Measurements from ENCODE around the gene CASZ1. TPM values are rescaled to one million over a fixed set of nuclear protein-coding genes. Genes with fewer than 3 reads are reported as not detected.

CASZ1 gene
- total RNA-seq, 1 donor from 2014 or later, result 50.3 TPM

GRCh38 chr1:10672343-10673050 is 123.9 kb downstream of the CASZ1 start:
- DNase-seq (no peak), ATAC-seq (ENCODE audit: poor library complexity) (no peak)
- intact Hi-C loops (cut with DNase I), result no loop called here

DNA sequence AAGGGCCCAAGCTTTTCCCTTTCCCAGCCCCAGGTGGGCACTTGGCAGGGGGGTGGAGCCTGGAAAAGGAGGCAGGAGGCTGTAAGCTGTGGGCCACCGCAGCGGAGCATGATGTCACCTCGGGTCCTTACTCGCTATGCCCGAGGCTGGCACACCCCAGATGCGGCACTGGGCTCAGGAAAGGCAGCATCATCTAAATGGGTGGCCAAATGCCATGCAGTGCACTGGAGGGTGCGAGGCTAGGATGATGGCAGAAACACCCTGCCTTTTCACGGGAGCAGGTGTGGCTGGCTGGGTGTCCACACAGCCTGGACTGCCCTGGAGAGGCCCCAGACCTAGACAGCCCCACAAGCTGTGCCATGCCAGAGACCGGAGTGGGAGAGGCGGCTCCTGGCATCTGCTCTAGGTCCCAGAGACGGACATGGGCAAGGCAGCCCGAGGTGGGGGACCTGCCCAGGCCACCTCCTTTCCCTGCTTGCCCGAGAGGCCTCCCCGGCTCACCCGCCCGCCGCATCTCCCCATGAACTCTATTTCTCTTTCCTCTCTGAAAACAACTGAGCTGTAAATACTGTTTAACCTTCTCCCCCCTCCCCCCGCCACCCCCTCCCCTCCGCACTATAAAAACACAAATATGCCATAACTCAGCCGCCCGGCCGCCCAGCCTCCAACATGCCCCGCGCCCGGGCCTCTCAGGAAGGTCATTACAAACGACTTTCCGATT is 124.7 kb downstream of the CASZ1 start:
- DNase-seq, result no peak
- intact Hi-C loops (cut with DNase I), result no loop called here
- peak; percentile 11 for ATAC-seq (ENCODE audit: poor library complexity)

- DNase-seq (no peak), ATAC-seq (ENCODE audit: poor library complexity) (no peak)
- intact Hi-C loops (cut with DNase I), result no loop called here
These were observed 125.4 kb downstream of the CASZ1 start for GRCh38 chr1:10671090-10671489.

DNA sequence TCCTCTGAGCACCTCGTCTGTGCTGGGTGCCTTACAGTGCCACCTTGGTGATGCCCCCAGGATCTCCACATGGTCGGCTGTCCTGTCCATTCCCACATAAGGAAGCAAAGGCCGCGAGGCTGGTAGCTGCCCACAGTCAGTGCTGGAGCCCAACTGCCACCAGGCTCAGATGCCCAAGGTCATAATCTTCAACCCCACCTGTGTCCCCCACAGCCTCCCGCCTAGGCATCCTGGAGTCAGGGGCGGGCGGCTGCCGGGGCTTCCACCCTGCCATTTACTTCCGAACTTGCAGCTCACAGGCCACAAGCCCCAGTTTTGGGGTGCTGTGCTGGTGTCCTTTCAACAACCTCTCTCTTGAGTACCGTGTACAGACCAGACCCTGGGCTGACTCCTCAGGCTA is 126.3 kb downstream of the CASZ1 start:
- intact Hi-C loops (cut with DNase I), result no loop called here
- ATAC-seq (ENCODE audit: poor library complexity) (no peak), DNase-seq (no peak)

DNA sequence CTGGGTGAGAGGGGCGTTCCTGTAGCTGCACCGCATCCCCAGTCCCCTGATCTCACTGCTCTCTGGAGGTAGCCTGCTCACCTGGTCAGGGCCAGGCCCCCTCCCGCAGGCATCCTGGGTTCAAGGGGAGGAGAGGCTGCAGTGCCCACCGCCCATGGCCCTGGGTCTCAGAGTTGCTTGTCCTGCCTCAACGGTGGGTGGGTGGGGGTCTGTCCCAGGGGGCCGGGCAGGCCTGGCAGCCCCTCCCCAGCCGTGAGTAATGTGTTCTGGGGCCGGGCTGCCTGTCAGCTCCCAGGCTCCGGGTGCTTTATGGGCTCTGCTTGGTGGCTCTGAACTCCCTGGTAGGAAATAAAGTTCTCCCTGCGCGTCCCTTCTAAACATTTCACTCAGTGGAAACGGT is 126.9 kb downstream of the CASZ1 start:
- ATAC-seq (ENCODE audit: poor library complexity) (no peak), DNase-seq (no peak)
- intact Hi-C loops (cut with DNase I), result loop anchor here (10.0 kb wide), 1 partner anchor 195 kb away; no protein-coding TSS in a partner anchor

GRCh38 chr1:10667861-10668761 is 128.3 kb downstream of the CASZ1 start:
- intact Hi-C loops (cut with DNase I), result loop anchor here (10.0 kb wide), 1 partner anchor 197 kb away; no protein-coding TSS in a partner anchor
- DNase-seq, result no peak
- no peak for ATAC-seq (ENCODE audit: poor library complexity)

DNA sequence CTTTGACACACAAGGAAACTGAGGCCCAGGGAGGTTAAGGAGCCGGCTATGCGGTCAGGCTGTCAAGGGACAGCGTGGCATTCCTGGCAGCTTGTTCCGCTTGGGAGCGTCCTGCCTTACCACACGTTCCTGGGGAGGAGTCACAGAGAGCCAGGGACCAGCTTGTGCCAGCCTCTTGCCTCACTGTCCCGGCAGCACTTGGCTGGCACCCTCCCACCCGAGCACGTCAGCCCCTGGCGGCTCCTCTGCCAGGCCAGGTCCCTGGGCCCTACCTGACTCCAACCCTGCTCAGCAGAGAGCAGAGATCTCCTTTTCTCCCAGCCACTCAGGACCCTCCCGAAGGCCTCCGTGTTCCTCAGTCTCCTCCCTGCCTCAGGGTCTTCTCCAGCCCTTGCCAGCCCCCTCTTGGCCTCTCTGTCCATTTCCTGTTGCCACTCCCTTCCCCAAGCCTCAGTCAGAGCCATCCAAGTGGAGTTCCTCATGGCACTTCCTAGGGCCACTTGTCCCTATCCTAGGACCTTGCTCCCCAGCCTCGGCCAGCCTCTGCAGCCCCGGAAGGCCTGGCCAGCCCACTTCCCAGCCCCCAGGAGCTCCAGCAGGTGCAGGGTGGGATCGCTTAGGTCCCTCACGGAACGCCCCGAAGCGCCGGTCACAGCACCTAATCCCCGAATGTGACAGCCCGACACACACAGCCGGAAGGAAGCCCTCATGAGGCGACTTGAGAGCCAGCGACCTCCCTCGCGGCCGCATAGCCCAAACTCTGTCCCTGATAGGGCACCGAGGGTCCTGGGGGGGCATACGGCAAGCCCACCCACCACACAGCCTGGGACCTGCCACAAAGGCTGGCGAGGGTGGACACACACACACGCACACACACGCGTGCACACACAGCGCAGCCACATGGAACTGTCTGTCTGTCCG is 130.3 kb downstream of the CASZ1 start:
- DNase-seq, result peak; percentile 85
- peak; percentile 72 for ATAC-seq (ENCODE audit: poor library complexity)
- intact Hi-C loops (cut with DNase I), result loop anchor here (10.0 kb wide), 1 partner anchor 199 kb away; no protein-coding TSS in a partner anchor

DNA sequence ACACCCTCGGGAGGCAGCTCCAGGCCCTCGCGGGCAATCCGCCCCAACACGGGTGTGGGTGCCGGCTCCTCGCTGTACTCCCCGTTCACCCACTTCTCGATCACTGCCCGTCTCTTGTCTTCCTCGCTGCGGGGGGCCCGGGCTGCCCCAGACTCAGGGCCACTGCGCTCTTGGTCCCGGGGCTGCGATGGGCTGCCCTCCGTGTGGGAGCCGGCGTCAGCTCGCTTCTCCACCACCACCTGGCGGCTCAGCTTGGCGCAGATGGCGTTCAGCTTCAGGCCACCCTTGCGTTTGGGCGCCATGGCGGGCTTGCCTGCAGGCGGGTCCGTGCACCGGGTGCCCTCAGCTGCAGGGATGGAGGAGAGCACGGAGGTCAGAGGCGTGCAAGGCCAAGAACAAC is 131.2 kb downstream of the CASZ1 start:
- ATAC-seq (ENCODE audit: poor library complexity) (no peak), DNase-seq (no peak)
- intact Hi-C loops (cut with DNase I), result loop anchor here (10.0 kb wide), 1 partner anchor 200 kb away; no protein-coding TSS in a partner anchor

- ATAC-seq (ENCODE audit: poor library complexity), result peak; percentile 57
- DNase-seq, result peak; percentile 70
- intact Hi-C loops (cut with DNase I), result loop anchor here (10.0 kb wide), 1 partner anchor 201 kb away; no protein-coding TSS in a partner anchor
These were observed 132.2 kb downstream of the CASZ1 start for GRCh38 chr1:10664251-10664650.

DNA sequence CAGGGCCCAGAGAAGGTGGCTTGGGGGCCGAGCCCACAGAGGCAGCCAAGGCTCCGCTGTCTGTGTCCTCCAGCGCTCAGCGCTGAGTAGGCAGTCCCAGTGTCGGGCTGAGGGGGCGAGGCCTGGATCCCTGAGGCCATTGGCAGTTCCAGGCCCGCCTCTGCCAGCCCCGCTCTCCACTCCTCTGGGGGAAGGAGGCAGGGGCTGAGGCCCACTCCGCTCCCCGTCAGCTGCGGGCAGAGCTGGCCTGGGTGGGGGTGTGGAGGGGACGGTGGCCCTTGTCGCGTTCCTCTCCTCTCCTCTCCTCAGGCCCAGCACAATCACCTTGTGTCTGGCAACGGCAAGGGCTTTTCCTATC is 132.8 kb downstream of the CASZ1 start:
- ATAC-seq (ENCODE audit: poor library complexity) (peak; percentile 73), DNase-seq (peak; percentile 78)
- intact Hi-C loops (cut with DNase I), result loop anchor here (10.0 kb wide), 1 partner anchor 201 kb away; no protein-coding TSS in a partner anchor

- intact Hi-C loops (cut with DNase I), result loop anchor here (10.0 kb wide), 1 partner anchor 202 kb away; no protein-coding TSS in a partner anchor
- ATAC-seq (ENCODE audit: poor library complexity), result peak; percentile 32
These were observed 133.4 kb downstream of the CASZ1 start for GRCh38 chr1:10662824-10663677.

DNA sequence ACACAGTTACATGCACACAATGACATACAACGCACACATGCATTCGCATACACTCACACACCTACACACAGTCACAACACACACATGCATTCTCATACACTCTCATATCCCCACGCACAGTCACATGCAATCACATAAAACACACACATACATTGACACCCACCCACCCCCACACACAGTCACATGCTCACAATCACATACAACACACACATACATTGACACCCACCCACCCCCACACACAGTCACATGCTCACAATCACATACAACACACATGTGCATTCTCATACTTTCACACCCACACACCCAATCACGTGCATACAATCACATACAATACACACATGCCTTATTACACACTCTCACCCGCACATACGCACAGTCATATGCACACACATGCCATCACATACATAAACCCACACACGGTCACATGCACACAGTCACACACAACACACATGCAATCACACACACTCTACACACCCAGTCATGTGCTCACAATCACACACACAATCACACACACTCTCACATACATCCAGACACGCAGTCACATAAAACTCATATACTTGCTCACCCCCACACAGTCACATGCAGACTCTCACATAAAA is 134.3 kb downstream of the CASZ1 start:
- ATAC-seq (ENCODE audit: poor library complexity) (no peak), DNase-seq (no peak)
- intact Hi-C loops (cut with DNase I), result loop anchor here (10.0 kb wide), 1 partner anchor 203 kb away; no protein-coding TSS in a partner anchor

More at GRCh38 chr1:10662824-10663677, 133.4 kb downstream of the CASZ1 start:
- DNase-seq, result no peak

DNA sequence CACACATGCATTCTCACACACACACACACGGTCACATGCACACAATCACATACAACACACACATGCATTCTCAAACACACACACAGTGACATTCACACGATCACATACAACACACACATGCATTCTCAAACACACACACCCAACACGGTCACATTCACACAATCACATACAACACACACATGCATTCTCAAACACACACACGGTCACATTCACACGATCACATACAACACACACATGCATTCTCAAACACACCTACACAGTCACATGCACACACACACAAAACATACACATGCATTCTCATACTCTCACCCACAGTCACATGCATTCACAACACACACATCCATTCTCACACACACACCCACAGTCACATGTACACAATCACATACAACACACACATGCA is 135.0 kb downstream of the CASZ1 start:
- ATAC-seq (ENCODE audit: poor library complexity), result no peak
- no peak for DNase-seq
- intact Hi-C loops (cut with DNase I), result loop anchor here (10.0 kb wide), 1 partner anchor 203 kb away; no protein-coding TSS in a partner anchor

- intact Hi-C loops (cut with DNase I), result loop anchor here (10.0 kb wide), 1 partner anchor 205 kb away; no protein-coding TSS in a partner anchor
- DNase-seq, result no peak
- no peak for ATAC-seq (ENCODE audit: poor library complexity)
These were observed 136.6 kb downstream of the CASZ1 start for GRCh38 chr1:10659646-10660540.

DNA sequence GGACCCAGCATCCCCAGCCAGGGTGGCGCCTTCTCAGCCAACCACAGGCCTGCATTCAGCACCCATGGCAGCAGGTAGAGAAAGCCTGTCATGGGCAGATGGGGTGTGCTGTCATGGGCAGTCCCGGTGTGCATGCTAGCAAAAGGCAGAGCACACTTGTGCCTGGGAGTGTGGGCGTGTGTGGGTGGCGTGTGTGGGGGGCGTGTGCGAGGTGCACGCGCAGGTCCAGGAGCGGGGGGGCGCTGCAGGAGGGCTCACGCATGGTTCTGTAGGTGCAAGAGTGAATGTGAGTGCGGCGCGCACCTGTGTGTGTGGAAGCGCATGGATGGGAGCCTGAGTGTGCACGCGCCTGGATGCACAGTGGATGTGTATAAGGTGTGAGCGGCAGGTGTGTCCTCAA is 137.2 kb downstream of the CASZ1 start:
- DNase-seq (no peak), ATAC-seq (ENCODE audit: poor library complexity) (no peak)
- intact Hi-C loops (cut with DNase I), result no loop called here

All from Right ventricle myocardium superior (tissue), 1 donor.